Activated T-helper 1 cell treated with anti-CD3 and anti-CD28 coated beads, Interleukin-2, amount 50 U/mL, for 16 hours (primary cell): ENCODE measurements around the gene CFL2.
"Not testable (repeated sequence)": the region's sequence is repeated elsewhere in the genome, so short reads cannot be mapped to it uniquely, and the experiment has no call there.

ENCODE experiments used
- DNase-seq, 2 donors: peaks; one replicate each; pipeline ENCODE4 v3.0.0-alpha.2; 2020; ENCODE audit warnings: low read depth in 1 of 2, low spot score in 1 of 2

The CFL2 gene

GRCh38 chr14:34714320-34715126 is at the start of gene CFL2:
Gene CFL2, minus strand, starts transcription at chr14:34714593. Its CDS starts 53 bp downstream, at chr14:34714540.
- peak; percentile 35 to 47 for DNase-seq

DNA sequence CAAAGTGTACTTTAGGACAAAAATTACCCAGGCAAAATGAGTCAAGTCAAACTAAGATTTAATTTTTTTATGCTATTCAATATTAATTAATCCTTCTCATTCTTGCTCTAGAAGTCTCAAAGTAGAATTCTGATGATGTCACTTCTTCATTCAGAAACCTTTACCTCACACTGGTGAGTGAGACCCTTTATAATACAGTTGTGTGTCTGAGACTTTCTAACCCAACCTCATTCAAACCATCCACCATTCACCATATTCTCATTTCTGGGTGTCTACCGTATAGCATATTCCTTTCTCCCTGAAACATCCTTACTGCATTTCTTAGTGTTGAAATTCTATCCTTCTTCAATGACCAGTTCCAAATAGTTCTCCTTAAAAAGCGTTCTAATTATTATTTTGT is 40.8 kb upstream of the CFL2 start:
- DNase-seq: no peak

DNA sequence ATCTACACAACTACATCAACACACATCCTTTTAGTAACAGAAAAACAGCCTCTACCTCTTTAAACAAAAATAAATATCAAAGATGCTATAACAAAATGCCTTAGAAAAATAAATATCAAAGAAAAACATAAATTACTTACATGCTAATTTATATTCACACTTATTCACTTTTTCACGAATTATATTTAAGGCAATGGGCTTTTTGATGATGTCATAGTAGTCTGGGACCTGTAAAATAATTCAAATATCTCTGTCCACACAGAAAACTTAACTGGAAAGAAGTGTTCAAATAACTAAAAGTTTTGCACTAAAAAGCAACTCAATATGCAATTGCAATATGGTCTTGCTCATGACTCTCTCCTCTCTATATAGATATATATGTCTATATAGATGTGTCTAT is 40.3 kb upstream of the CFL2 start:
- no peak for DNase-seq

- no peak for DNase-seq
Measured at GRCh38 chr14:34750670-34751069, 36.3 kb upstream of the CFL2 start.

DNA sequence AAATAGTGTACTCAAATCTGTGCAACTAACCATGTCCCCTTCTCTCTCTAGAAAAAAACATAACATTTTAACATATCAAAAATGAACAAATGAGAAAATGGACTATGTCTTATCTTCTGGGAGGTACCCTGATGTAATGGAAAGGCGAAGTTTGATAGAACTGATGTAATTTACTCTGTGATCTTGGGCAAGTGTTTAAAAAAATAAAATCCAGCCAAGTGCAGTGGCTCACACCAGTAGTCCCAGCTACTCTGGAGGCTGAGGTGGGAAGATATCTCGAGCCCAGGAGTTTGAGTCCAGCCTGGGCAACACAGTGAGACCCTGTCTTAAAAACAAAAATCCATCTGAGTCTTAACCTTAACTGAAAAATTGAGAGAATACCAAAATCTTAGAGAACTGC is 35.8 kb upstream of the CFL2 start:
- no peak for DNase-seq

- no peak for DNase-seq
Measured at GRCh38 chr14:34749408-34749807, 35.0 kb upstream of the CFL2 start.

- DNase-seq: no peak
Measured at GRCh38 chr14:34742270-34743115, 28.1 kb upstream of the CFL2 start.

DNA sequence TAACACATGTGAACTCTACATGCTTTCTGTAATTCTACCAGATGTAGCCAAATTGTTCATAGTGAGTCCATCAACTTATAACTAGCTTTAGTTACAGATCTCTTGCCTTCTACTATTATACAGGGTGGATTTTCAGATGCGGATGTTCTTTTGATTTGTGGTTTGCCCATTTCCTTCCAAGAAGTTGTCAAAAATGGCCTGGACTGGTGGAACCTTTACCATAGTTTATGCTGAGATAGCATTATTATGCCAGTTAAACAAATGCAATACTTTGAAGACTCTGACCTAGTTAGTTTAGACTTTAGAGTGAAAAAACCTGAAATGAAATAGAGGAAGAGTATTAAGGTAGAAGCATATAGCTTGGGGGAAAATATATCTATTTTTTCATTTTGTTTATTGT is 27.4 kb upstream of the CFL2 start:
- no peak for DNase-seq

DNA sequence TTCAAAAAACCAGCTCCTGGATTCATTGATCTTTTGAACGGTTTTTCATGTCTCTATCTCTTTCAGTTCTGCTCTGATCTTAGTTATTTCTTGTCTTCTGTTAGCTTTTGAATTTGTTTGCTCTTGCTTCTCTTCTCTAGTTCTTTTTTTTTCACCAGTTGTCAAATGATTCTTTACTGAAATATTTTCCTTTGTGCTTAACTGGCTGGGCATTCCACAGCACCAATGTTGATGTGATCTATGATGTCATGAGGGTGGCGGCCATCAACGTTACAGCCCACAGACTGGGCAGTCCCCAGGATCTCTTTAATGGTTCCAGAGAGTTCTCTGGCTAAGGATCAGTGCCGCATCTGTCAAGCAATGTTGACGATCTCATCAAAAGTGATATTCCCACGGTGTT is 25.7 kb upstream of the CFL2 start:
- DNase-seq: not testable (repeated sequence)

DNA sequence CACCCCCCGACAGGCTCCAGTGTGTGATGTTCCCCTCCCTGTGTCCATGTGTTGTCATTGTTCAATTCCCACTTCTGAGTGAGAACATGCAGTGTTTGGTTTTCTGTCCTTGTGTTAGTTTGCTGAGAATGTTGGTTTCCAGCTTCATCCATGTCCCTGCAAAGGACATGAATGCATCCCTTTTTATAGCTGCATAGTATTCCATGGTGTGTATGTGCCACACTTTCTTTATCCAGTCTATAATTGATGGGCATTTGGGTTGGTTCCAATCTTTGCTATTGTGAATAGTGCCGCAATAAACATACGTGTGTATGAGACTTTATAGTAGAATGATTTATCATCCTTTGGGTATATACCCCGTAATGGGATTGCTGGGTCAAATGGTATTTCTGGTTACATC is 22.7 kb upstream of the CFL2 start:
- DNase-seq: not testable (repeated sequence)

- DNase-seq: no peak
Measured at GRCh38 chr14:34733245-34733644, 18.9 kb upstream of the CFL2 start.

DNA sequence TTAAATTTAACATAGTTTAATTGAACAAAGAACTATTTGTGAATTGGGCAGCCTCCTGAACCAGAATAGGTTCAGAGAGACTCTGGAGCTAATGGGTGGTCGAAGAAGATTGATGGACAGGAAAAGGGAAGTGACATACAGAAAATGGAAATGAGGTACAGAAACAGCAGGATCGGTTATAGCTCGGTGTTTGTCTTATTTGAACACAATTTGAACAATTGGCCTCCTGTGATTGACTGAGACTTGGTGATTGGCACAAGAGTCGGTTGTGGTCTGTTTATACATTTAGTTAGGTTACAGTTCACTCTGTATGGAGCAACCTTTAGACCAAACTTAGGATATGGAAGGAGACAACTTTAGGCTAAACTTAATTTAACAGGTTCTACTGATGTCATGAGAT is 18.4 kb upstream of the CFL2 start:
- DNase-seq: no peak

- DNase-seq: no peak
Measured at GRCh38 chr14:34723867-34724266, 9.5 kb upstream of the CFL2 start.

- peak in 1 of 2 donors; percentile 1 for DNase-seq
Measured at GRCh38 chr14:34722723-34723545, 8.5 kb upstream of the CFL2 start.

GRCh38 chr14:34721129-34721528 is 6.7 kb upstream of the CFL2 start:
- no peak for DNase-seq

GRCh38 chr14:34718750-34719304 is 4.4 kb upstream of the CFL2 start:
- no peak for DNase-seq

GRCh38 chr14:34715127-34715863 is 902 bp upstream of the CFL2 start:
- DNase-seq: no peak

DNA sequence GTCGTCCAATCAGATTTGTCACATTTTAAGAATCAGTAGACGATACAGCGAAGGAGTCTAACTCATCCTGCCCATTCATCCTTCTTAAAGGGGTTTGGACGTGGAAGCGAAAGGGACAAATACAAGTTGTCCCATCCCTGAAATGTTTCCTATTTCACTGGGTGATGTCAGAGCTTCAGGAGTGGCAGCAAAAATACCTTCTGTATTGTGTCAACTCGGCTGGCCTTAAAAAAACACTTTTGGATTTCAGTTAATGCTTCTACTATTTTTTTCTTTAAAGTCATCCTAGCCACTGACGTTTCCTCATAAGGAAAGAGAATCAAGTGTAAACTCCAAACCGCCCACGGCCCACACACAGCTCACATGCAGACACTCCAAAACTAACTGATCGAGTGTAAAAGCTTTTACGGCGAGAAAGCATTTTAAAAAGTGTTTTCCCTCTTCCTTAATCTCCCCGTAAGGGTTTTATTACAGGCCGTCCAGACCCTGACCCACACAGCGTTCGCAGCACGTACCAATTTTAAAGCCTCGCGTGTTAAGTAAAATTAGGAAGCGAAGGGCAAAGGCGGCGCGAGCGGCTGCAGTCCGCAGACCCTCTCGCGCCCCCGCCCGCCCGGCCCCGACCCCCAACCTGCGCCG is 593 bp downstream of the CFL2 start:
- DNase-seq: no peak

DNA sequence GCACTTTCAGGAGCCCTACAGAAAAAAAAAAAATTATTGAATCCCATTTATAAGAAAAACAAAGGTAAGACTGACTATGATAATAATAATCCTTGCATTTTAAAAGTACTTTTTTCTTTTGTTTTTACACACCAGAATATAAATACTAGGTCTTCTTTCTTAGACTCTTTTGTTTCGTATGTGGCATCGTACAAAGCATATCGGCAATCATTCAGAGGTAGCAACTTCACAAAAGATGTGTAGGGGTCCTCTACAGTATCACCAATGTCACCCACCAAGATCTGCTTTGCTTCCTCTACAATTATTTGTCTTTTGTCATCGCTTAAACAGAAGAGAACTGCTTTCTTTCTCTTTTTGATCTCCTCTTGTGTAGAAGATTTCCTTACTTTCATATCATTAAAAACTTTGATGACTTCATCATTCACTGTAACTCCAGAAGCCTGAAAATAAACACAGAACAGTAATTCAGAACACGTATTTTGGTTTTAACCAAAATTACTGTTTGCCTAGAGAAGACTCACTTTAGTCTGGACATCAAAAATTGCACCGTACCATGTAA is 1.2 kb downstream of the CFL2 start:
- DNase-seq: no peak
